Measurements from ENCODE around the gene FIBCD1.
"Not testable (repeated sequence)": the region's sequence is repeated elsewhere in the genome, so short reads cannot be mapped to it uniquely, and the experiment has no call there.

Gene FIBCD1

GRCh38 chr9:130972957-130973685, 34.1 kb upstream of the FIBCD1 start:
- no peak for DNase-seq (ENCODE audit: low read depth)

GRCh38 chr9:130972277-130972956, 33.4 kb upstream of the FIBCD1 start:
- no peak for DNase-seq (ENCODE audit: low read depth)

DNA sequence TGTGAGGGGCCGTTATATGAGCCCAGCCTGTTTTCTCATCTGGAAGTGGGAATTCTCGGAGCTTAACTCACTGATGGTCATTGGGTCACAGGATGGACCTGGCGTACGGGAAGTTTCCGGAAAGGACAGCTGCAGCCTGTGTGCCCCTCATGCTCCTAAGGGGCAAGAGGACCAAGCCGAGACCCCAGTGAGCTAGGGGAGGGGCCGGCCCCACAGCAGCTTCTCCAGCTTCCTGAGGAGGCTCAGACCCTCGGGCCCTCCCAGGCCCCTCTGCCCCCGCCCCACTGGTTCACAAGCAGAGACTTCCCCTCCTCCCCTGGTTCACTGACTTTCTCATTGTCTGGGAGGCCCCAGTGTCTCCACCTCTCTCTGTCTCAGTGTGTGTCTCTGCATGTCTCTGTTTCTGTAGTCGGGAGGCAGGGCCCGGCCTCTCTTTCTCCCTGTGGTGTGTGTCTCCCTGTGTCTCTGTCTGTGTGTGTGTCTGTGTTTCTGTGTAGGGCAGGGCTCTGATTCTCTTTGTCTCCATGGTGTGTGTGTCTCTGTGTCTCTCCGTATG, 32.3 kb upstream of the FIBCD1 start:
- DNase-seq (ENCODE audit: low read depth): no peak

- no peak for DNase-seq (ENCODE audit: low read depth)
Observed at GRCh38 chr9:130970855-130971254, 31.8 kb upstream of the FIBCD1 start.

DNA sequence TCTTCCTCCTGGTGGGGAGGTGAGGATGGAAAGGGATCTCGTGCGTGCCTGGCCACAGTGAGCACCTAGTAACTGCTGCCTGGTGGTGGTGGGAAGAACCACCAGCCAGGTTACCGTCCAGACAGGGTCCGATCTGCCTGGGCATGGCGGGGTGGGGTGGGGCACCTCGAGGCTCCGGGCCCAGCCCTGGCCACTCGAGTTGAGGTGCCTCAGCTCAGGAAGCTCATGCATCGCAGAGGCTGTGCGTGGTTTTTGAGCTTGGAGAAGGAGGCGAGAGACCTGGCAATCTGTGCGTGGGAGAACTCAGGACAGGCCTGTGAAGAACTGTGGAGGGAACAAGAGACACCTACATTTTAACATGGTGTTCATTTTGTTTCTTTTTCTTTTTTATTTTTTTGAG, 31.0 kb upstream of the FIBCD1 start:
- DNase-seq (ENCODE audit: low read depth): no peak

GRCh38 chr9:130965680-130966079, 26.6 kb upstream of the FIBCD1 start:
- no peak for DNase-seq (ENCODE audit: low read depth)

- no peak for DNase-seq (ENCODE audit: low read depth)
Observed at GRCh38 chr9:130963916-130964315, 24.9 kb upstream of the FIBCD1 start.

DNA sequence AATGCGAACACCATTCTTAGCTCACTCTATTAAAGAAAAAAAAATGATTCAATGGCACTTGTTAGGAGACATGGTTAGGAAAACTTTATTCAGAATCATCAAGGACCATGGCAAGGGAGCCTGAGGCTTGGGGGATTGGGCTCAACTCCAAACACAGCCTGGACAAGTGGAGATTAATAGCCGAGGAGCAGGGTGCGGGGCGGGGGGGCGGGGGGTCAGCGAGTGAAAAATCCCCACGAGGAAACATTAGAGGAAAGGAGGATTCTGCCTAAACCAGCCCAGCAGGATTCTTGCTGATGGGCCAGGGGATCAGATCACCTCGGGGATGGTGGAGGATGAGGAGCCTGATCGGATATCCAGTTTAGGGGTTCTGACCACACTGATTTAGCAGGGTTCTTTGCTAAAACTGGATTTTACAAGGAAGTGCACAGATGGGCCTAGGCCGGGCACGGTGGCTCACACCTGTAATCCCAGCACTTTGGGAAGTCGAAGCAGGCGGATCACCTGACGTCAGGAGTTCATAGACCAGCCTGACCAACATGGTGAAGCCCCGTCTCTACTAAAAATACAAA, 24.4 kb upstream of the FIBCD1 start:
- DNase-seq (ENCODE audit: low read depth): no peak

- DNase-seq (ENCODE audit: low read depth): no peak
Observed at GRCh38 chr9:130962418-130963316, 23.6 kb upstream of the FIBCD1 start.

- DNase-seq (ENCODE audit: low read depth): no peak
Observed at GRCh38 chr9:130961511-130962300, 22.7 kb upstream of the FIBCD1 start.

- no peak for DNase-seq (ENCODE audit: low read depth)
Observed at GRCh38 chr9:130960522-130961378, 21.7 kb upstream of the FIBCD1 start.

GRCh38 chr9:130959809-130960334, 20.8 kb upstream of the FIBCD1 start:
- no peak for DNase-seq (ENCODE audit: low read depth)

- not testable (repeated sequence) for DNase-seq (ENCODE audit: low read depth)
Observed at GRCh38 chr9:130958564-130958963, 19.5 kb upstream of the FIBCD1 start.

GRCh38 chr9:130957451-130958203, 18.6 kb upstream of the FIBCD1 start:
- DNase-seq (ENCODE audit: low read depth): no peak

DNA sequence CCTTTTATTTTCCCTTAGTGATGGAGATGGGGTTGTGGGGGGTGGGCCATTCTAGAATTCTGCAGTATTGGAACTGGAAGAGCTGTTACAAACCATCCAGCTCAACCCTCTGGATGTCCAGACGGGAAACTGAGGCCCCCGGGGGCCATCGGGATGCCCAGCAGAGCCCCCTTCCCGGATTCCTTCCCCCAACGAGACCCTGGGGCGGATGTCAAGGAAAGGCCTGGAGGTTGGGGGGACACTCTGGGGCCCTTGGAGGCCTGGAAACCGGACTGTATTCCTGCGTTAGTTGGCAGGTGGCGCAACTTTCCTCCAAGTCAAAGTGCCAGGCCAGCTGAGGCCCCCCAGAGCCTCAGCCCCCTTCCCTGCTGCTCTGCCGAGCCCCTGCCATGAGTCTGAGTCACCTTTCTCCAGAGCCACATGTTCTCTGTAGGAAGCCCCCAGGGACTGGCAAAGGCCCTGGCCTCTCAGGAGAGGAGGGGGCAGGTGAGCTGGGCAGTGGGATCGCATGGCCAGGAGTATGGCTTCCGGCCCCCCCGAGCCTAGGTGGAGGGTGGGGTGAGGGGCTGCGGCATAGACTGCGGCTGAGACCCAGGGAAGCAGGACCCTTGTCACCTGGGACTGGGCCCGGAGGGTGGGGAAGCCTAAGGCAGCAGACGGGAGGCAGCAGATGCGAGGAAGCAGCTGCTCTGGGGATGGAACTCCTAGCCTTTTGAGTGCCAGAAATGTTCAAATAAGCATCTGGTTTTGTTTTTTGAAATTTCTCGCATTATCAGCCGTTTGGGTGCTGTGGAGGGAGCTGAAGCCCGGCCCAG, 17.8 kb upstream of the FIBCD1 start:
- DNase-seq (ENCODE audit: low read depth): no peak

- DNase-seq (ENCODE audit: low read depth): no peak
Observed at GRCh38 chr9:130955947-130956621, 17.0 kb upstream of the FIBCD1 start.

- DNase-seq (ENCODE audit: low read depth): not testable (repeated sequence)
Observed at GRCh38 chr9:130954925-130955324, 15.9 kb upstream of the FIBCD1 start.

GRCh38 chr9:130954317-130954716, 15.3 kb upstream of the FIBCD1 start:
- no peak for DNase-seq (ENCODE audit: low read depth)
